Peyer's patch (tissue), 4 donors: ENCODE results near the gene ZNF324B.

Experiments used
- POLR2A ChIP-seq, 2 donors: fragments of 450-650 bp; IDR thresholded peaks; one replicate each; pipeline ENCODE4 v1.5.1; 2017; ENCODE audit warnings: antibody characterized with exemption in 2 of 2, mild to moderate bottlenecking in 2 of 2, moderate library complexity in 2 of 2
- TF ChIP-seq, protein P1 (sequence below), 6 experiments: fragments of 450-650 bp in 4 of 6; fragments of 200-600 bp in 2 of 6; sonication (generic) in 1 of 6; IDR thresholded peaks; one replicate each; pipeline ENCODE4 v1.5.1; 2017 to 2019; ENCODE audit warnings: antibody characterized with exemption in 6 of 6, mild to moderate bottlenecking in 3 of 6, moderate library complexity in 1 of 6

DNA sequence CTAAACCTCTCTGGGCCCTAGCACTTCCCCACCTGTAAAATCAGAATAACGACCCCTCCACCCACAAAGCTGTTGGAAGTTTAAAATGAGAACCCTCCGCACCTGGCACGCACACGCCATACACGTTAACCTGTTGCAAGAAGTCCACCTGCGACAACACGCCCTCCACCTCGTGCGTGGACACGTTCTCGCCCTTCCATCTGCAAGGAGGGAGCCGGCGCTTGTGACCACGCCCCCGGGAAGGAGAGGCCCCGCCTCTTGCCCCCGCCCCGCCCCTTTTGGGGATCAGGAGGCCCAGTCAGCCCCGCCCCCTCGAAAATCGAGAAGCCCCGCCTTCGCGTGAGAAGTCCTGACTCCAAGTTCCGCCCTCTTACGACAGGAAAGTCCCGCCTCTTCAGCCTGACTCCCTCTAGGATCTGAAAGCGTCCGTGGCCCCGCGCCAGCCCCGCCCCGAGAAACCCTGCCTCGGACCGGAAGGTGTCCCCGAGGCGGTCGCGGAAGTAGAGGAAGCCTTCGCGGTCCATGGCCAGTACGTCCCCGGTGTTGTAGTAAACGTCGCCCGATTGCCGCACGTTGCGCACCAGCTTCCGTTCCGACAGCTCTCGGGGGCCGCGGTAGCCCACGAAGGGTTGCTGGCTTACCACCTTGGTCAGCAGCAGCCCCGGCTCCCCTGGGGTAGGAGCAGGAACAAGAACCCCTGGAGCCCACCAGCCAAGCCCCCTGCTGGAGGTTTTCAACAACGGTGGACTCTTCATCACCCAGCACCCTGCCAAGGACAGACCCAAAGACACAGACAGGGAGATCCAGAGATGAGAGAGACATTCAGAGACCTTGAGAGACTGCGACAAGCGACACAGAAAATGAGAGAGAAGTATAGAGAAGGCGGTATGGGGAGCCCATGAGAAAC, 47.9 kb downstream of the ZNF324B start:
- TF ChIP-seq, protein P1, sequence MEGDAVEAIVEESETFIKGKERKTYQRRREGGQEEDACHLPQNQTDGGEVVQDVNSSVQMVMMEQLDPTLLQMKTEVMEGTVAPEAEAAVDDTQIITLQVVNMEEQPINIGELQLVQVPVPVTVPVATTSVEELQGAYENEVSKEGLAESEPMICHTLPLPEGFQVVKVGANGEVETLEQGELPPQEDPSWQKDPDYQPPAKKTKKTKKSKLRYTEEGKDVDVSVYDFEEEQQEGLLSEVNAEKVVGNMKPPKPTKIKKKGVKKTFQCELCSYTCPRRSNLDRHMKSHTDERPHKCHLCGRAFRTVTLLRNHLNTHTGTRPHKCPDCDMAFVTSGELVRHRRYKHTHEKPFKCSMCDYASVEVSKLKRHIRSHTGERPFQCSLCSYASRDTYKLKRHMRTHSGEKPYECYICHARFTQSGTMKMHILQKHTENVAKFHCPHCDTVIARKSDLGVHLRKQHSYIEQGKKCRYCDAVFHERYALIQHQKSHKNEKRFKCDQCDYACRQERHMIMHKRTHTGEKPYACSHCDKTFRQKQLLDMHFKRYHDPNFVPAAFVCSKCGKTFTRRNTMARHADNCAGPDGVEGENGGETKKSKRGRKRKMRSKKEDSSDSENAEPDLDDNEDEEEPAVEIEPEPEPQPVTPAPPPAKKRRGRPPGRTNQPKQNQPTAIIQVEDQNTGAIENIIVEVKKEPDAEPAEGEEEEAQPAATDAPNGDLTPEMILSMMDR (IDR thresholded peaks at IDR 0.05): peak in 4 of 6 experiments; percentile 13 to 42 (median 28)
- peak; percentile 23 to 45 for TF ChIP-seq POLR2A (IDR thresholded peaks at IDR 0.05)
